H1 (cell line): Measurements from ENCODE around the gene MRPL20. TPM values are rescaled to one million over a fixed set of nuclear protein-coding genes. Genes with fewer than 3 reads are reported as not detected.

ENCODE experiments used
- ASH2L ChIP-seq: fragments of 200-600, 300-600 bp; sonication (generic); IDR thresholded peaks from one replicate; pipeline ENCODE4 v1.7.1; 2017; ENCODE audit warnings: low read length
- KDM4A ChIP-seq: IDR thresholded peaks from one replicate; pipeline ENCODE4 v1.7.1; 2012; ENCODE audit warnings: low read depth, mild to moderate bottlenecking, moderate library complexity, low read length, inconsistent platforms; ENCODE audit not compliant: severe bottlenecking
- SIRT6 ChIP-seq: IDR thresholded peaks from one replicate; pipeline ENCODE4 v1.7.1; 2012; ENCODE audit warnings: low read length, inconsistent platforms
- TAF1 ChIP-seq: IDR thresholded peaks from 2 replicates; pipeline ENCODE4 v1.6.1; 2011; ENCODE audit warnings: mild to moderate bottlenecking, low read depth, low read length
- ZNF274 ChIP-seq: IDR thresholded peaks from 2 replicates; pipeline ENCODE4 v1.7.0; 2012; ENCODE audit warnings: low read length, borderline replicate concordance; ENCODE audit errors: extremely low read depth
- polyA plus RNA-seq, 7 experiments: library from polyadenylated mRNA; depleted of rRNA in 3 of 7; stranded (reverse) in 5 of 7; unstranded in 2 of 7; fragments of >200 nt in 5 of 7; fragments of 200-250 nt in 2 of 7; gene quantifications; 1 replicate in 5 of 7; 2 replicates in 1 of 7; 4 replicates in 1 of 7; pipeline versions ENCODE4 v1.2.1 to v1.2.3, GENCODE V29; 2011 to 2013; ENCODE audit warnings: missing spikeins in 2 of 7, mixed read lengths in 2 of 7
- total RNA-seq: library from RNA; stranded (reverse); fragmentation: NEBNext Ultra II Directional; extraction: Animal tissue kit (Norgen Biotek cat#: 25700); gene quantifications from 2 replicates; pipeline ENCODE4 v1.2.1, GENCODE V29; 2021

The MRPL20 gene
- total and polyA plus RNA-seq, 2 of the 8 experiments (the other 6 are each of a cell fraction or from before 2014, with no cell fraction given): 126 to 151 TPM

DNA sequence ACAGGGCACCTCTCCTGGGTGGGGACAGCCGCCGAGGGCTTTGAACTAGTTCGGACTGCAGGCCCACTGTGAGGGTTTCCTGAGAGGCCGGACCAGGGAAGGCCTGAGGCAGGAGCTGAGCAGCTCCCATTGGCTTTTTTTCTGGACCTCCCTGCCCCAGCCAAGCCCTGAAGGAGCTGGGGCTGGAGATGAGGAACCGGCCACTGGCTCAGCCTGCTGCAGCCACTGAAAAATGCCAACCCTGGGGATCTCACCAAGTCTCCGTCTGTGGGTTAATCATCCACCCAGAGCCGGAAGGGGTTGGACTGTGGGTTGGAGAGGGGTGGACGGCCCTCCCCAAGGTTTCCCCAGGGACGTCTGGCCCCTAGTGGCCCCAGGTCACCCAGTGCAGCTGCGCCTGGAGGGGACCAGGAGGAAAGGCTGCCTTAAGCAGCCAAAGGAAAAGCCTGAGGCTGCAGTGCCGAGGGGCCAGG lies 30.8 kb upstream of the MRPL20 start (continued):
- TF ChIP-seq ASH2L (no peak), TAF1 (no peak), ZNF274 (no peak), KDM4A (no peak), SIRT6 (no peak)
